PC-9 (cell line): ENCODE measurements around the gene NCF4.

Experiments used
- EZH2 ChIP-seq: fragments of 200-600 bp; sonication (generic); IDR thresholded peaks from 2 replicates; pipeline ENCODE4 v1.8.0; 2017; ENCODE audit warnings: antibody characterized with exemption, low read depth
- TF ChIP-seq, protein P1 (sequence below): fragments of 200-600 bp; sonication (generic); conservative IDR thresholded peaks from 2 replicates; pipeline ENCODE4 v1.6.1; 2017; ENCODE audit warnings: mixed run types, antibody characterized with exemption, mild to moderate bottlenecking, moderate library complexity

DNA sequence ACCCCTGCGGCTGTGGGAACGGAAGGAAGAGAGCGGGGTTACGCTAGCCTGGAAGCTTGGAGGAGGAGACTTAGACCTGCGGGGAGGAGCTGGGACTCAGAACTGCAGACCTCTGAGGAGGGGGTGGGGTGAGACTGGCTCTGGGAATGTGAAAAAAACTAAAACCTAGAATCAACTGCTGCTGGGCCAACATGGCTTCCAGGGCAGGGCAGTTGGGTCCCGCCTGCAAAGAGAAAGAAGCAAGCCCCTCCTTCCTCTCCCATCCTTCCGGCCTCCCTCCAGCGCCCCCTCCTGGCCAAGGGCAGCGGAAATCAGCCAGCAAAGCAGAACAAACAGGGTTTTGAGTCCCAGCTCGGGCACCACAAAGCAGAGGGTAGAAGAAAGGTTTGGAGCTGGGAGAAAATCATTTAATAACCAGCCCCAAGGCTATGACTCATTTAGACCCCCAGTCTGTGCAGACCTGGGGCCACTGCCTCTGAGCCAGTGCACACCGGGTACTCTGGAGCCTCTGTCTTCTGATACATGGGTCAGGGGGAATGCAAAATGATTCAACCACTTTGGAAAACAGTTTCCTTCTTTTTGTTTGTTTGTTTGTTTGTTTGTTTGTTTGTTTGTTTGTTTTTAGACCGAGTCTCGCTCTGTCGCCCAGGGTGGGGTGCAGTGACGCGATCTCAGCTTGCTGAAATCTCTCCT lies 7.3 kb upstream of the NCF4 start:
- TF ChIP-seq, protein P1, sequence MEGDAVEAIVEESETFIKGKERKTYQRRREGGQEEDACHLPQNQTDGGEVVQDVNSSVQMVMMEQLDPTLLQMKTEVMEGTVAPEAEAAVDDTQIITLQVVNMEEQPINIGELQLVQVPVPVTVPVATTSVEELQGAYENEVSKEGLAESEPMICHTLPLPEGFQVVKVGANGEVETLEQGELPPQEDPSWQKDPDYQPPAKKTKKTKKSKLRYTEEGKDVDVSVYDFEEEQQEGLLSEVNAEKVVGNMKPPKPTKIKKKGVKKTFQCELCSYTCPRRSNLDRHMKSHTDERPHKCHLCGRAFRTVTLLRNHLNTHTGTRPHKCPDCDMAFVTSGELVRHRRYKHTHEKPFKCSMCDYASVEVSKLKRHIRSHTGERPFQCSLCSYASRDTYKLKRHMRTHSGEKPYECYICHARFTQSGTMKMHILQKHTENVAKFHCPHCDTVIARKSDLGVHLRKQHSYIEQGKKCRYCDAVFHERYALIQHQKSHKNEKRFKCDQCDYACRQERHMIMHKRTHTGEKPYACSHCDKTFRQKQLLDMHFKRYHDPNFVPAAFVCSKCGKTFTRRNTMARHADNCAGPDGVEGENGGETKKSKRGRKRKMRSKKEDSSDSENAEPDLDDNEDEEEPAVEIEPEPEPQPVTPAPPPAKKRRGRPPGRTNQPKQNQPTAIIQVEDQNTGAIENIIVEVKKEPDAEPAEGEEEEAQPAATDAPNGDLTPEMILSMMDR = peak; percentile 93
- TF ChIP-seq EZH2 = no peak
